NCI-H82 treated with DMSO at 0.1 percent for 48 hours (cell line): ENCODE data around the gene RPP21.
"Not testable (repeated sequence)": the region's sequence is repeated elsewhere in the genome, so short reads cannot be mapped to it uniquely, and the experiment has no call there.

Experiments used
- DNase-seq: peaks from one replicate; lab custom pipeline; 2025; ENCODE audit not compliant: unreplicated experiment; lab: John Stamatoyannopoulos, UW

RPP21 gene

DNA sequence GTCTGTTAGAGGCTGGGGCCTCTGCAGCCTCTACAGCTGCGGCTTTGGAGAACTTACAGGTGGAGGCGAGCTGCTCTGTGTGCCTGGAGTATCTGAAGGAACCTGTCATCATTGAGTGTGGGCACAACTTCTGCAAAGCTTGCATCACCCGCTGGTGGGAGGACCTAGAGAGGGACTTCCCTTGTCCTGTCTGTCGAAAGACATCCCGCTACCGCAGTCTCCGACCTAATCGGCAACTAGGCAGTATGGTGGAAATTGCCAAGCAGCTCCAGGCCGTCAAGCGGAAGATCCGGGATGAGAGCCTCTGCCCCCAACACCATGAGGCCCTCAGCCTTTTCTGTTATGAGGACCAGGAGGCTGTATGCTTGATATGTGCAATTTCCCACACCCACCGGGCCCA, 15.6 kb upstream of the RPP21 start:
- DNase-seq: no peak

DNA sequence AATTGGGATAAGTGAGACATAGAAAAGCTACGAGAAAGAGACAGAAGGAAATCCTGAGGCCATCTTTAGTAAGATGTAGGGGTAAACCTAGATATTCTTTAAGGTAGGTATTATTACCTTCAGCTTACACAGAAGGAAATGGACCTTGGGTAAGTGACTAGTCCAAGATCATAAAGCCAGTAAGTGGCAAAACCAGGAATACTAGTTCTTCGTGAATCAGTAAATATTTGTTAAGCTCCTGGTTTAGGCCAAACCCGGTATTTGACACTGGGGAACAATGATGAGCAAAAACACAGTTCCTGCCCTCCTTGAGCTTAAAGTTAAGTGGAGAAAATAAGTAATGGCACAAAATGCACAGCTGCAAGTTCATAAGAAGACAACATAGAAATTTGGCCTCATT, 13.0 kb upstream of the RPP21 start:
- DNase-seq: no peak

DNA sequence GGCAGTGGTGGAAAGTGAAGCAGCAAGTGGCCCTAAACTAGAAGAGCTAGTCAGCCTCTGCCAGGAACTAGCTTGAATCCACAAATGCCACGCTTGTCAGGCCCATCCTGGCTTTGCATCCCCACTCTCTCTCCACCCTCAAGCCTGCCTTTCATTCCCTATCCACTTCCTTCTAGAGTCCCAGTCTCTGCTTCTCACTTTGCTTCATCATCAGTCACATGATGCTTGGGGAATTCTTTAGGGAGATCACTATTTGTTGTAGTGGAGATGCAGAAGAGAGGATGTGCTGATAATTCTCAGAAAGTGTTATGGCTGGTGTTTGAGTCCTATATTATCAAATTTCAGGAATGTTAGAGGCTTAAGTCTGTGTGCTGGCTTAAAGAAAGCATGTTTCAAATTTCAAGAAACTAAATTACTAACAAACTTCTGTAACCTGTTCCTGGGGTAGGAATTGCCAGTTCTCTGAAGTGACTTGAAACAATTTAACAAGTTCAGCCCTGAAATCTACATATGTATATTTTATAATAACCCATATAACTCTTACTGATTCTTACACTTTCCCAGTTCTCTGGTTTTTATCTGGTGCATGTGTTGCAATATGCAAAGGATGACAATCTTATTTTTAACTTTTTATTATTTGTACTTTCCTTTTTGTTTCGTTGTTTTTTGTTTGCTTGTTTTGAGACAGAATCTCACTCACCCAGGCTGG, 10.7 kb upstream of the RPP21 start:
- no peak for DNase-seq

DNA sequence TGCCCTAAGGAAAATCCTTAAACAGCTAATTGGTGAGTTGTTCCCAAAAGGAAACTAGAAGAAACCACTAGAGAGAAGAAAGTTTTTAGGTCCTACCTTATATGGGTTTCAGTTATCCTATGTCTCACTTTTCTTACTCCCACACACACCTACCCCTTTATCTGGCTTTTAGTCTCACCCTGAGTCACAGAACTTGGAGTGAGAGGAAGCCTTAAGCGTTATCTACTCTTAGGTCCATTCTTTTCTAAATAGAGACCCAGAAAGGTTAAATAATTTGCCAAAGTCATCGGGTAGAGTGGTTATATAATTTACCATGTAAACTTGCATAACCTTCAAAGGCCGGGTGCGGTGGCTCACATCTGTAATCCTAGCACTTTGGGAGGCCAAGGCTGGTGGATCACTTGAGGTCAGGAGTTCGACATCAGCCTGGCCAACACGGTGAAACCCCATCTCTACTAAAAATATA, 4.3 kb upstream of the RPP21 start:
- no peak for DNase-seq

DNA sequence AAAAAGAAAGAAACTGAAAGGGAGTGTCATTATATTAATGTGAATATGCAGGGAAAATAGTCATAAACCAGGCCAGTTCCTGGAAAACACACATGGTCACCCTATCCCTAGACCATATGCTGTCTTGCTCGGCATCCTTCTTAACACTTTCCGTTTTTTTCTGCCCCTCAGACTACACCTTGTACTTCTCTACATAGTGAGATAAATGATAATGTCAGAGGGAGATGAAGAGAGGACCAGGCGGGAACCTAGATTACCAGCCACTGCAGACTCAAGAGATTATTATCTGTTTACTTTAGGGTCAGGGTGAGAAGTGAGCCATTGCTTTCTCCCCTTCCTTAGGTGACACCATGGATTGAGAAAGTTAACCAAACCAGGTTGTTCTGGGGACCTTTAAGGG, 3.7 kb upstream of the RPP21 start:
- DNase-seq: no peak

DNA sequence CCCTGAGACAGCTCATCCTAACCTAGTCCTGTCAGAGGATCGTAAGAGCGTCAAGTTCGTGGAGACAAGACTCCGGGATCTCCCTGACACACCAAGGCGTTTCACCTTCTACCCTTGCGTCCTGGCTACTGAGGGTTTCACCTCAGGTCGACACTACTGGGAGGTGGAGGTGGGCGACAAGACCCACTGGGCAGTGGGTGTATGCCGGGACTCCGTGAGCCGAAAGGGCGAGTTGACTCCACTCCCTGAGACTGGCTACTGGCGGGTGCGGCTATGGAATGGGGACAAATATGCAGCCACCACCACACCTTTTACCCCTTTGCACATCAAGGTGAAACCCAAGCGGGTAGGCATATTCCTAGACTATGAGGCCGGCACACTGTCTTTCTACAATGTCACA, 3.2 kb upstream of the RPP21 start:
- DNase-seq: no peak

- DNase-seq: no peak
Observed at GRCh38 chr6:30344191-30344867, 627 bp upstream of the RPP21 start.

DNA sequence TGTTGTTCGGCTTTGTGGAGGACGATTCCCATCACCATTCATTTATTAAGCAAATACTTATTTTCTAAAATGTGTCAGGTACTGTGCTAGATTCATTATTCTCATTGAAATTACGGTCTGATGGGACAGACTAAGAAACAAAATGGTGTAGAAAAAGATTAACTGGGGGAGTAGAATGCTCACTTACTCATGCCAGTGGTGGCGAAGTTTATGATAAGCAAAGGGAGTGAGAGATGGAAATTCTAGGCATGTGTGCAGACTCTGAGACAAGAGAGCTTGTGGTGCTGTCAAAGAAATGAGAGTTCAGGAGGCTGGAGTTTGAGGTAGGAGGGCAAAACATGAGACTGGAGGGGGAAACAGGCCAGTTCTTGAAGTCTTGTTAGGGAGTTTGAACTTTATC, 896 bp downstream of the RPP21 start:
- DNase-seq: no peak

- DNase-seq: no peak
Observed at GRCh38 chr6:30348957-30349356, 4.0 kb downstream of the RPP21 start.

GRCh38 chr6:30349421-30350177, 4.6 kb downstream of the RPP21 start:
- DNase-seq: no peak

DNA sequence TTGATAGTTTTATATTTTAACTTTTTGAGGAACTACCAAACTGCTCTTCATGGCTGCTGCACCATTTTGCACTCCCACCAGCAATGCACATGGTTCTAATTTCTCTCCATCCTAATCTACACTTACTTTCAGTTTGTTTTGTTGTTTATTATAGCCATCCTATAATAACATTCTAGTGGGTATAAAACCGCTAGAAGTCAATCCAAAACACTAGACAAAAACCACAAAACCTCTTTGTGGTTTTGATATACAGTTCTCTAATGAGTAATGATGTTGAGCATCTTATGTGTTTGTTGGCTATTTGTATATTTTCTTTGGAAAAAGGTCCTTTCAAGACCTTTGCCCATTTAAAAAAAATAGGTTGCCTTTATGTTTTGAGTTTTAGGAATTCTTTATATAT, 5.6 kb downstream of the RPP21 start:
- no peak for DNase-seq

DNA sequence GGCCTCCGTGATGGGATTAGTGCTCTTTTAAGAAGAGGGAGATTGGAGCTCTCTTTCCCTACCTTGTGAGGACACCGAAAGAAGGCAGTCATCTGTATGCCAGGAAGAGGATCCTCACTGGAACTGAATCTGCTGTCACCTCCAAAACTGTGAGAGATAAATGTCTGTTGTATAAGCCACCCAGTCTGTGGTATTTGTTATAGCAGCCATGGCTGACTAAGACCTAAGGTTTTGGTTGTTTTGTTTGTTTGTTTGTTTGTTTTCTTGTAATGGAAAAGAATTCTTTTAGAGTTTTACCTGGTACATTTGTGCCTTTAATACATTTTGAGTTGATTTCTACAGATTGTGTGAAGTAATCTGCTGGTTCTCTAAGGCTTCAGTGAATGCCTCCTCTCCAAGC, 7.6 kb downstream of the RPP21 start:
- no peak for DNase-seq

DNA sequence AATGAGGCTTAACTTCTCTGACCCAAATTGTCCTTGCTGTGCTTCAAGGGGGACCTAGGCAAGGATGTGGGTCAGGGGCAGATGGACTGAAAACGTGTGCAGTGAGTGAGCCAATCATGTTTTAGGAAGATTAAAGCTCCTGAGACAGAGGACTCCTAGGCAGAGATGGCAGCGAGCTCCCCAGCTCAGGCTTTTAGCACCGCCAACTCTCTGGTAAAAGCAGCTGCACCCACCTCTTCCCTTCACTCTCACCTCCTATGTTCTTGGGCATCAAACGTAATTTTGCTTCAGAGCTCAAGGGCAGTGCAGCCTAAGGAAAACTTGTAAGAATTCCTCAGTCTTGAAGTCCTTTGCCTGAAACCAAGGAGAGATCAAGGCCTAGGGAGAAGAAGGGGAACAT, 10.3 kb downstream of the RPP21 start:
- no peak for DNase-seq

DNA sequence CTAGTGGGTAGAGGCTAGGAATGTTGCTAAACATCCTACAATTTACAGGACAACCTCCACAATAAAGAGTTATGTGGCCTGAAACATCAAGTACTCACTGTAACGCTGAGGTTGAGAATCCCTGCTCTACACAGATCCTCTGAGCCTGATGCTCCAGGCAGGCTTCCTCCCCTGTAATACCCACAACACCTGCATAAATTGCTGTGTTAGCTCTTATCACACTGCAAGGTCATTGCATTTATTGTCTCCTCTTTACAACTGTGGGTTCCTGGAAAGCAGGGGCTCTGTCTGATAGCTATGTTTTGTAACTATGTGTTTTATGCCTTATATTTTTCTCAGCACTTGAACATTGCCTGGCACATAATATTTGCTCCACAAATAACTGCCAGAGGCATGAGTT, 11.6 kb downstream of the RPP21 start:
- no peak for DNase-seq

- DNase-seq: peak; percentile 84
Observed at GRCh38 chr6:30357678-30358540, 13.0 kb downstream of the RPP21 start.

DNA sequence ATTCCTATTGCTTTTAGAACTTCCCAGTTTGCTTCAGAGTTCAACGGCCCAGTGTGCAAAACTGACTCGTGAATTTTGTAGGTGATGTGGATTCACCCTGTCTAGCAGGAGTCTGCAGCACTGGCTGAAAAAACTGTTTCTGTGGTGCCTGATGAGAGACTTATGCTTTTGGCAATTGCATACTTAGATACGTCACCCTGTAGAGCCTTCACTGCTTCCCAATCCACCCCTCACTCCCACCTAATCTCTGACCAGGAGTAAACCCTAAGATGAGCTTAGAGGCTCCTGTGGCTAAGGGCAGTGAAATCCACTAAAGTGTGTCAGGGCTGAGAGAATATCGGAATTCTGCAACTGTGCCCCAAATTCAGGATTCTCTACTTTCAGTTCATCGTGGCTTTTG, 14.3 kb downstream of the RPP21 start:
- DNase-seq: peak; percentile 66

- peak; percentile 64 for DNase-seq
Observed at GRCh38 chr6:30360139-30360538, 15.2 kb downstream of the RPP21 start.

DNA sequence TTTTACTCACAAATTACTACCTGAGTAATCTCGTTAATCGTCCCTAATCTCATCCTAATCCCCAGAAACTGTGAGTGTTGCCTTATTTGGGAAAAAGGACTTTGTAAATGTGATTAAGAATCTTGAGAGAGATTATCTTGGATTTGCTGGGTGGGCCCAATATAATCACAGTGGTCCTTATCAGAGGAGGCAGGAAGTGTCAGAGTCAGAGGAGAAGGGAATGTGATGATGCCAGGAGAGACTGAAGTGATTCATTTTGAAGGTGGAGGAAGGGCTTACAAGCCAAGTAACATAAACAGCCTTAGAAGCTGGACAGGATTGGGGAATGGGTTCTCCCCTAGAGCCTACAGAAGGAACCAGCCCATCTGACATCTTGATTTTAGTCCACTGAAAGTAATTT, 16.7 kb downstream of the RPP21 start:
- DNase-seq: peak; percentile 83

- no peak for DNase-seq
Observed at GRCh38 chr6:30363459-30363858, 18.5 kb downstream of the RPP21 start.

GRCh38 chr6:30364591-30364990, 19.6 kb downstream of the RPP21 start:
- DNase-seq: no peak

DNA sequence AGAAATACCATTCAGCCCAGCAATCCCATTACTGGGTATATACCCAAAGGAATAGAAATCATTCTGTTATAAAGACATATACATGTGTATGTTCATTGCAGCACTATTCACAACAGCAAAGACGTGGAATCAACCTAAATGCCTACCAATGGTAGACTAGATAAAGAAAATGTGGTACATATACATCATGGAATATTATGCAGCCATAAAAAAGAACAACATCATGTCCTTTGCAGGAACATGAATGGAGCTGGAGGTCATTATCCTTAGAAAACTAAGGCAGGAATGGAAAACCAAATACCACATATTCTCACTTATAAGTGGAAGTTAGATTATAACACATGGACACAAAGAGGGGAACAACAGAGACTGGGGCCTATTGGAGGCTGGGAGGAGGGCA, 24.3 kb downstream of the RPP21 start:
- not testable (repeated sequence) for DNase-seq
